ENCODE results near the gene ITFG1.
A peak's percentile ranks its signal among the peaks of the same experiment; 100 is the strongest.
"Not testable (repeated sequence)": the region's sequence is repeated elsewhere in the genome, so short reads cannot be mapped to it uniquely, and the experiment has no call there.

Gene ITFG1

GRCh38 chr16:47473004-47473403, 12.1 kb upstream of the ITFG1 start:
- DNase-seq (ENCODE audit: low spot score) = not testable (repeated sequence)

- no peak for DNase-seq (ENCODE audit: low spot score)
Observed at GRCh38 chr16:47470810-47471209, 9.9 kb upstream of the ITFG1 start.

- DNase-seq (ENCODE audit: low spot score) = no peak
Observed at GRCh38 chr16:47470211-47470610, 9.3 kb upstream of the ITFG1 start.

GRCh38 chr16:47469227-47469626, 8.4 kb upstream of the ITFG1 start:
- DNase-seq (ENCODE audit: low spot score) = no peak

- peak; percentile 67 for DNase-seq (ENCODE audit: low spot score)
Observed at GRCh38 chr16:47468070-47468689, 7.3 kb upstream of the ITFG1 start.

- no peak for DNase-seq (ENCODE audit: low spot score)
Observed at GRCh38 chr16:47467501-47467900, 6.6 kb upstream of the ITFG1 start.

GRCh38 chr16:47465919-47466630, 5.2 kb upstream of the ITFG1 start:
- DNase-seq (ENCODE audit: low spot score) = no peak

- DNase-seq (ENCODE audit: low spot score) = no peak
Observed at GRCh38 chr16:47463771-47464624, 3.1 kb upstream of the ITFG1 start.

GRCh38 chr16:47461598-47462266, 869 bp upstream of the ITFG1 start:
- DNase-seq (ENCODE audit: low spot score) = peak; percentile 72

GRCh38 chr16:47460359-47460710, 528 bp downstream of the ITFG1 start:
- DNase-seq (ENCODE audit: low spot score) = no peak

GRCh38 chr16:47459603-47460002, 1.3 kb downstream of the ITFG1 start:
- DNase-seq (ENCODE audit: low spot score) = no peak

GRCh38 chr16:47458331-47458730, 2.5 kb downstream of the ITFG1 start:
- DNase-seq (ENCODE audit: low spot score) = no peak

GRCh38 chr16:47449788-47450187, 11.1 kb downstream of the ITFG1 start:
- DNase-seq (ENCODE audit: low spot score) = no peak

- no peak for DNase-seq (ENCODE audit: low spot score)
Observed at GRCh38 chr16:47448830-47449575, 11.9 kb downstream of the ITFG1 start.

GRCh38 chr16:47446431-47446830, 14.4 kb downstream of the ITFG1 start:
- no peak for DNase-seq (ENCODE audit: low spot score)

- DNase-seq (ENCODE audit: low spot score) = not testable (repeated sequence)
Observed at GRCh38 chr16:47442884-47443283, 18.0 kb downstream of the ITFG1 start.

- DNase-seq (ENCODE audit: low spot score) = not testable (repeated sequence)
Observed at GRCh38 chr16:47440066-47440465, 20.8 kb downstream of the ITFG1 start.

GRCh38 chr16:47434274-47434673, 26.6 kb downstream of the ITFG1 start:
- not testable (repeated sequence) for DNase-seq (ENCODE audit: low spot score)

- DNase-seq (ENCODE audit: low spot score) = no peak
Observed at GRCh38 chr16:47431960-47432359, 28.9 kb downstream of the ITFG1 start.

GRCh38 chr16:47426806-47427205, 34.1 kb downstream of the ITFG1 start:
- DNase-seq (ENCODE audit: low spot score) = no peak

GRCh38 chr16:47424846-47425245, 36.0 kb downstream of the ITFG1 start:
- DNase-seq (ENCODE audit: low spot score) = no peak

- DNase-seq (ENCODE audit: low spot score) = no peak
Observed at GRCh38 chr16:47416869-47417268, 44.0 kb downstream of the ITFG1 start.
